Measurements from ENCODE around the gene SLC15A3.
"Not testable (repeated sequence)": the region's sequence is repeated elsewhere in the genome, so short reads cannot be mapped to it uniquely, and the experiment has no call there.

Gene SLC15A3

DNA sequence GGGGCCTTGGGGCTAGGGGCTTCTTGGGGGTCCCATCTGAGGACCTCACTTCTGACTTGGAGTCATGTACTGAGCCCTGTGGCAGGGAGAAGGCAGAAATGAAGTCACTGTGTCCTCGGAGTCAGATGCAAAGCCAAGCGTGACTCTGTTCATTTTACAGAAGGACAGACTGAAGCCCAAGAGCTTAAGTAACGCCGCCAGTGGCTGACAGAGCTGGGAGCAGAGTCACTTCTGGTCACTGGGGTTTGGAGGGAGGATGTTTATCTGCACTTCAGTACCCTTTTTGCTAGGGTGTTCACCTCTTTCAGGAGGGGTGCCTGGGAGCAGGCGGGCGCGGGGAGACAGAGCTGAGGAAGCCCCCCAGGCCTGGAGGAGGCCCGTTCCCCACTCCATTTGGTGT is 30.2 kb upstream of the SLC15A3 start:
- H3K9me3 ChIP-seq (ENCODE audit: severe bottlenecking) = no peaks in the 10 kb centered on the region
- DNase-seq = no peak
- H3K27ac ChIP-seq = no peak overlapping the region
- H3K4me3 ChIP-seq (ENCODE audit: low read depth, low read length) = no peak overlapping the region
- H3K36me3 ChIP-seq = no peaks in the 10 kb centered on the region
- no peak for TF ChIP-seq CTCF (IDR thresholded peaks at IDR 0.05; ENCODE audit: low read depth, low read length)
- no peaks in the 10 kb centered on the region for H3K27me3 ChIP-seq (ENCODE audit: insufficient read depth, low read depth, severe bottlenecking)

- H3K9me3 ChIP-seq (ENCODE audit: severe bottlenecking) = no peaks in the 10 kb centered on the region
- no peak for DNase-seq
- H3K27ac ChIP-seq = no peak overlapping the region
- no peak for TF ChIP-seq CTCF (IDR thresholded peaks at IDR 0.05; ENCODE audit: low read depth, low read length)
- H3K36me3 ChIP-seq = no peaks in the 10 kb centered on the region
- no peak overlapping the region for H3K4me3 ChIP-seq (ENCODE audit: low read depth, low read length)
- H3K27me3 ChIP-seq (ENCODE audit: insufficient read depth, low read depth, severe bottlenecking) = no peaks in the 10 kb centered on the region
Measured at GRCh38 chr11:60981515-60981914, 29.5 kb upstream of the SLC15A3 start.

DNA sequence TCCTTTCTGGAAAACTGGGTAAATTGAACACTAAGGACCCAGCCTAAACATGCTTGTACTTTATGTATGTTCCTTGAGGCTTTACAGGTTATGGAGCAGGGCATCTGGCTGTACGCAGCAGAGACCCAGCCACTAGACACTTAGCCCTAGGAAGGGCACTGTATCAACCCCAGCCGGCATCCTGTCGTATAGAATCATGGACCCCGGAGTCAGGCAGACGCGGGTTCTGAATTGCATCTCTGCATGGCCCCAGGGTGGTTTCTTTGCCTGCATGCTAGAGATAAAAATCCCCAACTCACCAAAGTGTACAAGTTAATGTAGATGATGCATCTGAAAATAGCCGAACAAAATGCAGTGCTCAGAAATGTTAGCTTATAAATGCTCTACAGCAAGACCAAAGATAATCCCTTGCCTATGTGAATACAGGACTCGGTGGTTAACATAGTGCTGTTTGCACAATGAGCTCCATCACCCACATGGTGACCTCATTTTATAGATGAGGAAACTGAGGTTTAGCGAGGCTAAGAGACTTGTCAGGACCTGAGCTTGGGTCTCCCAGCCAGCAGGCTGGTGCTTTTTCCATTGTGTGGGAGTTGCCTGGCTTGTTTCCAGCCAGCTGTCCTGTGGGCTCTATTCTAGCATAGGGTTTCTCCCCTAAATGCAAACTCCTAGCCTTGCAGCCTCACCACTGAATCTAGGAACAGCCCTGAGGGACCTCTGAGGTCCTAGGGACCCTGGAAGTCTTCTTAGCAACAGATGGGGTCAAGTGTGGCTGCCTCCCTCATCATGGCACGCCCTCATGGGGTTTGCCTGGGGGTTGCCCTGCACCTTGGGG is 26.8 kb upstream of the SLC15A3 start:
- TF ChIP-seq CTCF (IDR thresholded peaks at IDR 0.05; ENCODE audit: low read depth, low read length) = no peak
- no peak overlapping the region for H3K27ac ChIP-seq
- no peaks in the 10 kb centered on the region for H3K27me3 ChIP-seq (ENCODE audit: insufficient read depth, low read depth, severe bottlenecking)
- no peak overlapping the region for H3K4me3 ChIP-seq (ENCODE audit: low read depth, low read length)
- no peaks in the 10 kb centered on the region for H3K36me3 ChIP-seq
- DNase-seq = no peak
- no peaks in the 10 kb centered on the region for H3K9me3 ChIP-seq (ENCODE audit: severe bottlenecking)

DNA sequence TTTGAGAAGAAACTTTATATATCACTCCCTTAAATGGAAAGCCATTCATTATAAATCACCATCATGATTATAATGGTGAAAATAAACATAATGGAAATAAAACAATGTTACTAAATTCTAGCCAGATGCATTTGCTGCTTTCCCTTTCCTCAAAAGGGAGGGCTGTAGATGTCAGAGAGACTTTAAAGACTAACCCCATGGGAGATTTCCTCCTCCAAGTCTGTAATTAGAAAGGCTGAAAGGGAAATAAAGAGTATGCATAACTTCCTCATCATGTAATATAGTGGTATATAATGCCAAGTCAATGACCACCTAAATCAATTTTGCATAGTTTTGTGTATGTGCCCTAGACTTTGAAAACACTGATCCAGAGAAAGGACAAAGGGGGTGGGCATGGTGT is 25.9 kb upstream of the SLC15A3 start:
- H3K27me3 ChIP-seq (ENCODE audit: insufficient read depth, low read depth, severe bottlenecking) = no peaks in the 10 kb centered on the region
- H3K9me3 ChIP-seq (ENCODE audit: severe bottlenecking) = no peaks in the 10 kb centered on the region
- H3K4me3 ChIP-seq (ENCODE audit: low read depth, low read length) = no peak overlapping the region
- TF ChIP-seq CTCF (IDR thresholded peaks at IDR 0.05; ENCODE audit: low read depth, low read length) = no peak
- no peak for DNase-seq
- H3K27ac ChIP-seq = no peak overlapping the region
- H3K36me3 ChIP-seq = no peaks in the 10 kb centered on the region

DNA sequence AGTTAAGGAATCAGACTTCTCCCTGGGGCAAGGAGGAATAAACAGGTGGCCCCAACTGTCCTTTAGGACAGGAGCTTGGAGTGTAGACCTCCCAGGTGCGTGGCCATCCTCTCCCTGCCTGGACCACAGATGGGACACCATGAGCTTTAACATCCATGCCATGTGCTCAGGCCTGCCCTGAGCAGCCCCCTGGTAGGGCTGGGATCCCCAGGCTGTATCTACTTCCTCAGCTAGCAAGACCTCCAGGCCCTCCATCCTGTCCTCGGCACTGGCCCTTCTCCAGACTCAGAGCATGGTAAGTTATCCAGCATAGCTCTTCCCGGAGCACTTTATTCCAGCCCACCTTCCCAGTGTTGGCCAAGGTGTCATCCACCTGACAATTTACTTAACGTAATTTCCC is 25.2 kb upstream of the SLC15A3 start:
- Histone ChIP-seq H3K4me3 (ENCODE audit: low read depth, low read length) (no peak overlapping the region), H3K36me3 (no peaks in the 10 kb centered on the region), H3K27ac (no peak overlapping the region), H3K27me3 (ENCODE audit: insufficient read depth, low read depth, severe bottlenecking) (no peaks in the 10 kb centered on the region), H3K9me3 (ENCODE audit: severe bottlenecking) (no peaks in the 10 kb centered on the region)
- DNase-seq = no peak
- no peak for TF ChIP-seq CTCF (IDR thresholded peaks at IDR 0.05; ENCODE audit: low read depth, low read length)

GRCh38 chr11:60974726-60975125 is 22.8 kb upstream of the SLC15A3 start:
- Histone ChIP-seq H3K27me3 (ENCODE audit: insufficient read depth, low read depth, severe bottlenecking) (no peaks in the 10 kb centered on the region), H3K4me3 (ENCODE audit: low read depth, low read length) (no peak overlapping the region), H3K9me3 (ENCODE audit: severe bottlenecking) (no peaks in the 10 kb centered on the region), H3K36me3 (no peaks in the 10 kb centered on the region), H3K27ac (no peak overlapping the region)
- no peak for TF ChIP-seq CTCF (IDR thresholded peaks at IDR 0.05; ENCODE audit: low read depth, low read length)
- DNase-seq = no peak

GRCh38 chr11:60974316-60974715 is 22.3 kb upstream of the SLC15A3 start:
- not testable (repeated sequence) for H3K36me3 ChIP-seq; H3K9me3 ChIP-seq (ENCODE audit: severe bottlenecking); DNase-seq; H3K27ac ChIP-seq; H3K27me3 ChIP-seq (ENCODE audit: insufficient read depth, low read depth, severe bottlenecking); H3K4me3 ChIP-seq (ENCODE audit: low read depth, low read length)

All from WERI-Rb-1 (cell line).